Activated CD8-positive, alpha-beta T cell treated with anti-CD3 and anti-CD28 coated beads, Interleukin-2, amount 10 ng/mL, durations not matched to agents 7 days and 5 days (primary cell): ENCODE results near the gene UTF1. TPM values are rescaled to one million over a fixed set of nuclear protein-coding genes. Genes with fewer than 3 reads are reported as not detected.

ENCODE experiments used
- ATAC-seq: fragments of 150-1000 bp; cut with Tn5 transposase; one replicate; pipeline ENCODE4 v1.10.0; 2021; ENCODE audit warnings: moderate library complexity
- CTCF ChIA-PET: fragments of 350-600 bp; sonication (Branson Sonifier 250); formaldehyde crosslinking; loops from one replicate; lab custom pipeline; 2021; ENCODE audit warnings: antibody characterized with exemption; lab: Charles Lee
- POLR2A ChIA-PET: fragments of 350-600 bp; sonication (Branson Sonifier 250); formaldehyde crosslinking; loops from one replicate; lab custom pipeline; 2021; ENCODE audit warnings: antibody characterized with exemption; lab: Charles Lee
- DNase-seq: peaks from one replicate; pipeline ENCODE4 v3.0.0-alpha.2; 2020
- H3K27ac Mint-ChIP-seq: one replicate; pipeline ENCODE4 v1.8.0; 2021; ENCODE audit warnings: mild to moderate bottlenecking, mixed read lengths
- H3K27me3 Mint-ChIP-seq: one replicate; pipeline ENCODE4 v1.8.0; 2021; ENCODE audit warnings: low read depth, mixed read lengths
- H3K36me3 Mint-ChIP-seq: one replicate; pipeline ENCODE4 v1.8.0; 2021; ENCODE audit warnings: low read depth, mixed read lengths
- H3K4me1 Mint-ChIP-seq: one replicate; pipeline ENCODE4 v1.8.0; 2021; ENCODE audit warnings: low read depth, mixed read lengths
- H3K4me3 Mint-ChIP-seq: one replicate; pipeline ENCODE4 v1.8.0; 2021; ENCODE audit warnings: mild to moderate bottlenecking, mixed read lengths
- H3K9me3 Mint-ChIP-seq: one replicate; pipeline ENCODE4 v1.8.0; 2022; ENCODE audit warnings: mixed read lengths; ENCODE audit not compliant: insufficient read depth
- total RNA-seq, 2 experiments: library from RNA; stranded (reverse); gene quantifications; one replicate each; pipeline ENCODE4 v1.2.3, GENCODE V29; 2021

Gene UTF1
- total RNA-seq, 2 experiments from 2014 or later, result not detected

- ATAC-seq (no peak), DNase-seq (no peak)
- H3K27me3 Mint-ChIP-seq, result no peaks in the 10 kb centered on the region
- peaks cover 33% of the 10 kb centered on the region for H3K4me1 Mint-ChIP-seq
- POLR2A ChIA-PET, result interaction anchor here (1.7 kb wide), 1 partner anchor 14 kb away, joined by 7 read pairs; no protein-coding TSS in a partner anchor
- H3K36me3 Mint-ChIP-seq, result peaks cover 16% of the 10 kb centered on the region
- H3K4me3 Mint-ChIP-seq, result no peak overlapping the region
- H3K27ac Mint-ChIP-seq, result no peak overlapping the region
- no peaks in the 10 kb centered on the region for H3K9me3 Mint-ChIP-seq
- CTCF ChIA-PET, result interaction anchor here (1.2 kb wide), 1 partner anchor 34 kb away, joined by 4 read pairs; no protein-coding TSS in a partner anchor
These were observed 43.6 kb downstream of the UTF1 start for GRCh38 chr10:133273534-133274143.

- Mint-ChIP-seq H3K36me3 (peaks cover 26% of the 10 kb centered on the region), H3K27ac (peak overlapping the region; percentile 86), H3K9me3 (no peaks in the 10 kb centered on the region), H3K4me3 (peak overlapping the region; percentile 87), H3K4me1 (peaks cover 47% of the 10 kb centered on the region), H3K27me3 (no peaks in the 10 kb centered on the region)
- ATAC-seq (peak; percentile 60), DNase-seq (peak; percentile 77)
- ChIA-PET CTCF (interaction anchor here (0.8 to 2.8 kb wide), 8 partner anchors 12 to 131 kb away, joined by 3 to 17 read pairs (median 6); no protein-coding TSS in a partner anchor), POLR2A (interaction anchor here (0.5 to 3.5 kb wide), 11 partner anchors 11 to 828 kb away, joined by 3 to 13 read pairs (median 3); no protein-coding TSS in a partner anchor)
These were observed 45.0 kb downstream of the UTF1 start for GRCh38 chr10:133274751-133275683.

DNA sequence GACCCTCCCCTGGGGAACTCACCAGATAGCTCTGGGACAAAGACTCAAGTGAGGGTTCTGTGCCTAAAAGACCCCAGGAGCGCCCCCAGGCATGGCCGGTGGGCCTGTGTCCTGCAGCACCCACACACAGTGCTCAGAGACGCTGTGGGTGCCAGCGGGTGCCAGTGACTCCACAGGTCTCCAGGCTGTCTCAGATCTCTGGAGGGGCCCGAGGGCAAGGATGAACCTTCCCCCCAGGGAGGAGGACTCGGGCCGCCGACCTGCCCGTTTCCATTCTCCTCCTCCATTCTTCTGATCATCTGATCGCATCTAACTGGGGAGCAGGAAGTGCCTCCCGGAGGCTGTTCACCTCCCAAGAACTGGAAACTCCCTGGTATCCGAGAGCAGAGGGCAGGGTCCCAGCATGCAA, 45.7 kb downstream of the UTF1 start:
- Mint-ChIP-seq H3K4me3 (peak overlapping the region; percentile 87), H3K4me1 (peaks cover 49% of the 10 kb centered on the region), H3K27ac (peak overlapping the region; percentile 86), H3K27me3 (no peaks in the 10 kb centered on the region), H3K36me3 (peaks cover 28% of the 10 kb centered on the region), H3K9me3 (no peaks in the 10 kb centered on the region)
- ATAC-seq (peak; percentile 62), DNase-seq (peak; percentile 63)
- ChIA-PET POLR2A (interaction anchor here (0.5 to 3.5 kb wide), 11 partner anchors 9 to 829 kb away, joined by 3 to 13 read pairs (median 3); no protein-coding TSS in a partner anchor), CTCF (interaction anchor here (1.0 to 2.8 kb wide), 7 partner anchors 8 to 132 kb away, joined by 3 to 17 read pairs (median 5); no protein-coding TSS in a partner anchor)

- ATAC-seq, result peak; percentile 0
- Mint-ChIP-seq H3K27ac (peak overlapping the region; percentile 86), H3K4me1 (peaks cover 49% of the 10 kb centered on the region), H3K27me3 (no peaks in the 10 kb centered on the region), H3K4me3 (peak overlapping the region; percentile 87), H3K36me3 (peaks cover 28% of the 10 kb centered on the region), H3K9me3 (no peaks in the 10 kb centered on the region)
- POLR2A ChIA-PET, result interaction anchor here (0.6 to 3.5 kb wide), 7 partner anchors 9 to 133 kb away, joined by 3 to 13 read pairs (median 4); no protein-coding TSS in a partner anchor
- CTCF ChIA-PET, result interaction anchor here (1.0 to 2.8 kb wide), 6 partner anchors 8 to 54 kb away, joined by 3 to 17 read pairs (median 5); no protein-coding TSS in a partner anchor
- DNase-seq, result no peak
These were observed 46.0 kb downstream of the UTF1 start for GRCh38 chr10:133276100-133276434.

GRCh38 chr10:133276435-133277201, 46.6 kb downstream of the UTF1 start, which contains the start of gene ADAM8:
Gene ADAM8, minus strand, starts transcription at chr10:133276868. Its CDS starts 51 bp downstream, at chr10:133276817.
- Mint-ChIP-seq H3K36me3 (peaks cover 28% of the 10 kb centered on the region), H3K4me3 (peak within 1 kb of the TSS; percentile 87), H3K27ac (peak within 1 kb of the TSS; percentile 92), H3K9me3 (no peaks in the 10 kb centered on the region), H3K4me1 (peaks cover 49% of the 10 kb centered on the region), H3K27me3 (no peaks in the 10 kb centered on the region)
- POLR2A ChIA-PET, result interaction anchor here (0.6 to 3.5 kb wide), 8 partner anchors 10 to 79 kb away, joined by 3 to 13 read pairs (median 4); no protein-coding TSS in a partner anchor
- DNase-seq (peak; percentile 66), ATAC-seq (peak; percentile 61)
- CTCF ChIA-PET, result interaction anchor here (1.0 to 4.4 kb wide), 7 partner anchors 9 to 53 kb away, joined by 3 to 23 read pairs (median 5); no protein-coding TSS in a partner anchor

GRCh38 chr10:133277277-133277992, 47.4 kb downstream of the UTF1 start:
- Mint-ChIP-seq H3K27ac (peak overlapping the region; percentile 92), H3K36me3 (peaks cover 30% of the 10 kb centered on the region), H3K9me3 (no peaks in the 10 kb centered on the region), H3K4me1 (peaks cover 49% of the 10 kb centered on the region), H3K4me3 (peak overlapping the region; percentile 76), H3K27me3 (no peaks in the 10 kb centered on the region)
- DNase-seq (no peak), ATAC-seq (no peak)
- ChIA-PET POLR2A (interaction anchor here (0.9 to 3.5 kb wide), 4 partner anchors 10 to 78 kb away, joined by 3 to 13 read pairs (median 4); no protein-coding TSS in a partner anchor), CTCF (interaction anchor here (1.2 to 4.4 kb wide), 3 partner anchors 26 to 52 kb away, joined by 3 to 23 read pairs (median 3); no protein-coding TSS in a partner anchor)

GRCh38 chr10:133277993-133278576, 48.1 kb downstream of the UTF1 start:
- H3K36me3 Mint-ChIP-seq, result peaks cover 32% of the 10 kb centered on the region
- H3K4me3 Mint-ChIP-seq, result peak overlapping the region; percentile 76
- ChIA-PET POLR2A (interaction anchor here (1.1 kb wide), 2 partner anchors 20 to 77 kb away, joined by 4 read pairs; no protein-coding TSS in a partner anchor), CTCF (interaction anchor here (1.2 to 4.4 kb wide), 4 partner anchors 19 to 52 kb away, joined by 3 to 23 read pairs (median 4); no protein-coding TSS in a partner anchor)
- no peaks in the 10 kb centered on the region for H3K9me3 Mint-ChIP-seq
- ATAC-seq (no peak), DNase-seq (no peak)
- H3K4me1 Mint-ChIP-seq, result peaks cover 49% of the 10 kb centered on the region
- H3K27me3 Mint-ChIP-seq, result no peaks in the 10 kb centered on the region
- H3K27ac Mint-ChIP-seq, result peak overlapping the region; percentile 92

GRCh38 chr10:133278577-133279265, 48.7 kb downstream of the UTF1 start:
- CTCF ChIA-PET, result interaction anchor here (1.2 to 4.4 kb wide), 4 partner anchors 20 to 51 kb away, joined by 3 to 23 read pairs (median 4); no protein-coding TSS in a partner anchor
- Mint-ChIP-seq H3K27me3 (no peaks in the 10 kb centered on the region), H3K27ac (peak overlapping the region; percentile 92), H3K4me3 (peak overlapping the region; percentile 76), H3K36me3 (peaks cover 31% of the 10 kb centered on the region), H3K4me1 (peaks cover 49% of the 10 kb centered on the region), H3K9me3 (no peaks in the 10 kb centered on the region)
- POLR2A ChIA-PET, result interaction anchor here (1.1 kb wide), 1 partner anchor 20 kb away, joined by 4 read pairs; no protein-coding TSS in a partner anchor
- ATAC-seq, result peak; percentile 22
- peak; percentile 82 for DNase-seq
